CD4-positive, alpha-beta memory T cell (primary cell): ENCODE measurements around the gene USP36. TPM values are rescaled to one million over a fixed set of nuclear protein-coding genes. Genes with fewer than 3 reads are reported as not detected.
A peak's percentile ranks its signal among the peaks of the same experiment; 100 is the strongest.

ENCODE experiments used
- CTCF ChIA-PET: fragments of 350-600 bp; sonication (Branson Sonifier 250); formaldehyde crosslinking; loops from one replicate; lab custom pipeline; 2021; ENCODE audit warnings: inconsistent platforms; ENCODE audit not compliant: partially characterized antibody; lab: Charles Lee
- POLR2A ChIA-PET: fragments of 350-600 bp; sonication (Branson Sonifier 250); formaldehyde crosslinking; loops from one replicate; lab custom pipeline; 2021; ENCODE audit not compliant: partially characterized antibody; lab: Charles Lee
- DNase-seq, 5 donors: peaks; one replicate each; pipeline versions ENCODE4 v3.0.0 to v3.0.0-alpha.2; 2020 to 2022; ENCODE audit warnings: mixed read lengths in 1 of 5
- H3K27ac ChIP-seq: one replicate; pipeline ENCODE4 v1.7.0; 2013; ENCODE audit warnings: low read depth, low read length
- H3K27me3 ChIP-seq: 2 replicates; pipeline ENCODE4 v1.7.0; 2013; ENCODE audit warnings: mild to moderate bottlenecking, low read length, moderate library complexity; ENCODE audit not compliant: insufficient read depth
- H3K36me3 ChIP-seq: 2 replicates; pipeline ENCODE4 v1.7.0; 2013; ENCODE audit warnings: mild to moderate bottlenecking, low read length, moderate library complexity; ENCODE audit not compliant: insufficient read depth
- H3K4me1 ChIP-seq: 2 replicates; pipeline ENCODE4 v1.7.0; 2013; ENCODE audit warnings: mild to moderate bottlenecking, low read length, moderate library complexity; ENCODE audit not compliant: insufficient read depth
- H3K4me3 ChIP-seq, 2 donors: one replicate each; pipeline ENCODE4 v1.7.0; 2013; ENCODE audit warnings: low read length in 2 of 2, mild to moderate bottlenecking in 1 of 2
- H3K9me3 ChIP-seq, 2 donors: one replicate each; pipeline ENCODE4 v1.7.0; 2013; ENCODE audit warnings: low read length in 2 of 2, control low read depth in 1 of 2; ENCODE audit not compliant: control insufficient read depth in 1 of 2
- H3K27ac Mint-ChIP-seq, 7 donors: one replicate each; pipeline ENCODE4 v1.8.0; 2020 to 2021; ENCODE audit warnings: mixed read lengths in 7 of 7, mild to moderate bottlenecking in 6 of 7, inconsistent platforms in 3 of 7, moderate library complexity in 3 of 7
- H3K27me3 Mint-ChIP-seq, 2 donors: one replicate each; pipeline ENCODE4 v1.8.0; 2020 to 2021; ENCODE audit warnings: mixed read lengths in 2 of 2
- H3K36me3 Mint-ChIP-seq, 2 donors: one replicate each; pipeline ENCODE4 v1.8.0; 2020 to 2021; ENCODE audit warnings: mixed read lengths in 2 of 2, inconsistent platforms in 1 of 2, mild to moderate bottlenecking in 1 of 2
- H3K4me1 Mint-ChIP-seq, 4 donors: one replicate each; pipeline ENCODE4 v1.8.0; 2020 to 2021; ENCODE audit warnings: mixed read lengths in 4 of 4, mild to moderate bottlenecking in 1 of 4
- H3K4me3 Mint-ChIP-seq, 8 donors: one replicate each; pipeline ENCODE4 v1.8.0; 2020 to 2021; ENCODE audit warnings: mixed read lengths in 8 of 8, mild to moderate bottlenecking in 7 of 8, moderate library complexity in 6 of 8, inconsistent platforms in 3 of 8
- H3K9me3 Mint-ChIP-seq, 8 donors: one replicate each; pipeline ENCODE4 v1.8.0; 2020 to 2021; ENCODE audit warnings: mixed read lengths in 8 of 8, mild to moderate bottlenecking in 5 of 8, inconsistent platforms in 3 of 8, moderate library complexity in 1 of 8
- intact Hi-C: fragments of 100-400 bp; cut with micrococcal nuclease; formaldehyde crosslinking; loops from one replicate; pipeline ENCODE4 v1.15.1; 2023
- polyA plus RNA-seq, 2 donors: library from polyadenylated mRNA; unstranded; fragments of 300-500 nt; fragmentation: Illumina TruSeq; gene quantifications; one replicate each; pipeline ENCODE4 v1.2.3, GENCODE V29; 2021
- total RNA-seq, 2 experiments: library from RNA; stranded (reverse); gene quantifications; one replicate each; pipeline ENCODE4 v1.2.3, GENCODE V29; 2021

Gene USP36
- total and polyA plus RNA-seq, 4 experiments from 2014 or later: 35.4 to 183 (median 118) TPM

DNA sequence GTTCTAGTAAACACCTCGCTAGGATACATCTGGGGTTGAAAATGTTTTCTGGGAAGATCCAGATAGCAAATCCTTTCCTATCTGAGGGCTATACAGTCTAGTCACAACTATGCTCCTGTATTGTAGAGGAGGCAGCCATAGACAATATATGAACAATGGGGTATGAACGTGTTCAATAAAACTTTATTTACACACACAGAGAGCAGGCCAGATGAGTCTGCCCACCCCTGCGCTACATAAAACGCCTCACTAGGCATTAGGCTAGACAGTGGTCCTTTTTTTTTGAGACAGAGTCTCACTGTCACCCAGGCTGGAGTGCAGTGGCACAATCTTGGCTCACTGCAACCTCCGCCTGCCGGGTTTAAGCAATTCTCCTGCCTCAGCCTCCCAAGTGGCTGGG is 11.1 kb downstream of the USP36 start:
- no peak overlapping the region for H3K27ac ChIP-seq
- H3K4me1 ChIP-seq: no peaks in the 10 kb centered on the region
- no peak overlapping the region for H3K4me3 Mint-ChIP-seq
- H3K4me3 ChIP-seq: no peak overlapping the region
- intact Hi-C loops: no loop called here
- peaks cover 16 to 46% (median 30%) of the 10 kb centered on the region in 4 donors for H3K4me1 Mint-ChIP-seq
- ChIA-PET CTCF (interaction anchor here (1.0 kb wide), 1 partner anchor 122 kb away, joined by 3 read pairs; no protein-coding TSS in a partner anchor), POLR2A (interaction anchor here (1.4 to 3.0 kb wide), 2 partner anchors 10 to 11 kb away, joined by 5 to 11 read pairs; partner anchors contain the start of gene USP36)
- DNase-seq: no peak
- peaks cover 77% of the 10 kb centered on the region for H3K36me3 ChIP-seq
- no peaks in the 10 kb centered on the region for H3K9me3 ChIP-seq
- no peaks in the 10 kb centered on the region for H3K9me3 Mint-ChIP-seq
- no peak overlapping the region for H3K27ac Mint-ChIP-seq
- peaks cover 75 to 90% of the 10 kb centered on the region in 2 donors for H3K36me3 Mint-ChIP-seq
- no peaks in the 10 kb centered on the region for H3K27me3 ChIP-seq
- H3K27me3 Mint-ChIP-seq: no peaks in the 10 kb centered on the region

DNA sequence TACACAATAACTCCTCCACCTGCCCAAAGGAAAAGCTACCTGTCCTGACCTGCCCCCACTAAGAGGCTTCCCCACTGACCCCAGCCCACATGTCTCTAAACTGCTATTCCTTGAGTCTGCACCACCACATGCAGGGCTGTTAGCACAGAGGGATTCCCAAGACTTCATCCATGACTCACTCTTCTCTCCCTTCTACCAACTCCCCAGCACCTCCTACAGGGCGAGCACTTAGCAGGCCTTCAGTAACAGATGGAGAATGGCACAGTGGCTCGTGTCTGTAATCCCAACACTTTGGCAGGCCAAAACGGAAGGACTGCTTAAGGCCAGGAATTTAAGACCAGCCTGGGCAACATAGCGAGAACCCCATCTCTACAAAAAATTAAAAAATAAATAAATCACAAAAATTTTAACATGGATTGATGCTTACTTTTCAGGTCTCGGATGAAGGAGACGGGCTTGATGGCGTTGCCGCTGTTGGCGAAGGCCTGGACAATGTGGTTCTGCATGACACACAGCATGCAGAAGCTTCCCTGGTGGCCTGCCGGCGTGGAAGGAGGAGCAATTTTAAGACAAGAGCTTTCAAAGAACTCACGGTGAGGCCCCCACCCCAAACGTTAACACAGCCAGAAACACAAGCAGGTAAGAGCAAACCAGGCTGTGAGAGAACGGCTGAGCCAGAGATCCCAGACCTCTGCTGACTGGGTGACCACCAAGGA is 12.0 kb downstream of the USP36 start:
- ChIA-PET POLR2A (interaction anchor here (0.8 to 1.7 kb wide), 3 partner anchors 10 to 152 kb away, joined by 3 to 8 read pairs (median 5); partner anchors contain the start of gene LGALS3BP), CTCF (interaction anchor here (0.9 to 1.9 kb wide), 4 partner anchors 9 to 121 kb away, joined by 3 to 6 read pairs (median 3); no protein-coding TSS in a partner anchor)
- H3K27ac Mint-ChIP-seq: peak overlapping the region in 6 of 7 donors; percentile 8 to 85 (median 76)
- peaks cover 75 to 92% of the 10 kb centered on the region in 2 donors for H3K36me3 Mint-ChIP-seq
- Histone ChIP-seq H3K9me3 (no peaks in the 10 kb centered on the region), H3K4me3 (no peak overlapping the region), H3K4me1 (no peaks in the 10 kb centered on the region), H3K36me3 (peaks cover 78% of the 10 kb centered on the region), H3K27ac (no peak overlapping the region), H3K27me3 (no peaks in the 10 kb centered on the region)
- intact Hi-C loops: no loop called here
- peaks cover 18 to 53% (median 34%) of the 10 kb centered on the region in 4 donors for H3K4me1 Mint-ChIP-seq
- H3K9me3 Mint-ChIP-seq: no peaks in the 10 kb centered on the region
- peak overlapping the region in 1 of 8 donors; percentile 4 for H3K4me3 Mint-ChIP-seq
- no peaks in the 10 kb centered on the region for H3K27me3 Mint-ChIP-seq
- DNase-seq: peak in 1 of 5 donors; percentile 22

DNA sequence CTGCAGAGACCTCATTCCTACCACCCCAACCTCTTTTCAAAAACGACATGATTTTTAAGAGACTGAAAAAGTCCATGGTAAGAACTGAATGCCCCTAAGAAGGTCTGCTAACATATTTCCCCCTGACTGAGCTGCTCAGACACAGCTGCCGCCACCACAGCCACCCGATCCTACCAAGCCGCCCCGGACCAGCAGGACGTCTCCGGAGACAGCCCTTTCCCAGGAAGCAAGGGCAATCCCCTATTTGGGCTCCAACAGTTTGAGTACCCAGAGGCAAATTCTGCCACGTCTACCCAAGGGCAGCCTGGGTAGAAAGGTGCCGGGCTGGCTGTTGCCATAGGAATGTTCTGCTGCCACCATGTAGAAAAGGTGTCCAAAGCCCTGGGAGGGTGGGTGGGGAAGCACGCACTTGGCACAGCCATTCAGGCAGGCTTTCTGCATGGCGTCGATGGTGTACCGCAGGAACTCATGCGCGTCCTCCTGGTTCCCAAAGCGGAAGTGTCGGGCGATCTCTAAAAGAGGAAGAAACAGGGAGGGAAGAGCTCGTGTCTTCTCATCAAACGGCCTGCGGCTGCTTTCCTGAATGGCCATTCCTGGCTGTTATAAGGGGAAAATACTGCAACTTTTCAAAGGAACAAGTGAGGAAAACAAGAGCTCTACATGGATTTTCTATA is 13.6 kb downstream of the USP36 start:
- ChIA-PET CTCF (interaction anchor here (1.2 to 1.9 kb wide), 3 partner anchors 8 to 17 kb away, joined by 3 to 6 read pairs (median 3); no protein-coding TSS in a partner anchor), POLR2A (interaction anchor here (1.6 to 1.7 kb wide), 2 partner anchors 8 to 37 kb away, joined by 3 to 8 read pairs; no protein-coding TSS in a partner anchor)
- Mint-ChIP-seq H3K36me3 (peaks cover 76 to 90% of the 10 kb centered on the region in 2 donors), H3K27me3 (no peaks in the 10 kb centered on the region), H3K9me3 (no peaks in the 10 kb centered on the region), H3K4me3 (peak overlapping the region in 1 of 8 donors; percentile 50), H3K4me1 (peaks cover 18 to 60% (median 38%) of the 10 kb centered on the region in 4 donors), H3K27ac (peak overlapping the region in 5 of 7 donors; percentile 2 to 53 (median 17))
- DNase-seq: peak in 1 of 5 donors; percentile 7
- Histone ChIP-seq H3K4me3 (no peak overlapping the region), H3K36me3 (peaks cover 74% of the 10 kb centered on the region), H3K4me1 (no peaks in the 10 kb centered on the region), H3K27me3 (no peaks in the 10 kb centered on the region), H3K27ac (no peak overlapping the region), H3K9me3 (no peaks in the 10 kb centered on the region)
- intact Hi-C loops: no loop called here

DNA sequence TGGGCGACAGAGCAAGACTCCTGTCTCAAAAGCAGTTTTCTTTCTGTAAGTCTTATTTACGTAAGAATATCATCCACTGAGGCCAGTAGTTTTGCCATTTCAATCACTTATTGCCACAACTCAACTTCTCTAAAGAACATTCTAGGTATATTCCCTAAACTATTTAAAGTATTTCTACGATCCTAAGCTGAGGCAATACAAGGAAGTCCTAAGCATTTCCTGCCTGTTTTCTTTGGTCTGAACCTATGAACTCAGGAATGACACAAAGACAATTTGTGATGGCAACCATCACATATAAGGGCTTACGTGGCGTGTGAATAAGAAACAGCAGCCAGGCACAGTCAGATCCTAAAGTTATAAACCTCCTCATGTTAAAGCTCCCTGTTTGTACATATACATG is 14.2 kb downstream of the USP36 start:
- ChIA-PET CTCF (interaction anchor here (1.3 kb wide), 1 partner anchor 9 kb away, joined by 3 read pairs; no protein-coding TSS in a partner anchor), POLR2A (interaction anchor here (1.6 kb wide), 1 partner anchor 37 kb away, joined by 3 read pairs; no protein-coding TSS in a partner anchor)
- Mint-ChIP-seq H3K4me1 (peaks cover 16 to 56% (median 36%) of the 10 kb centered on the region in 4 donors), H3K9me3 (no peaks in the 10 kb centered on the region), H3K36me3 (peaks cover 73 to 88% of the 10 kb centered on the region in 2 donors), H3K27ac (peak overlapping the region in 5 of 7 donors; percentile 17 to 48 (median 26)), H3K27me3 (no peaks in the 10 kb centered on the region), H3K4me3 (no peak overlapping the region)
- H3K36me3 ChIP-seq: peaks cover 77% of the 10 kb centered on the region
- no peak overlapping the region for H3K27ac ChIP-seq
- H3K4me3 ChIP-seq: no peak overlapping the region
- no peaks in the 10 kb centered on the region for H3K9me3 ChIP-seq
- intact Hi-C loops: no loop called here
- no peak for DNase-seq
- H3K27me3 ChIP-seq: no peaks in the 10 kb centered on the region
- H3K4me1 ChIP-seq: no peaks in the 10 kb centered on the region

DNA sequence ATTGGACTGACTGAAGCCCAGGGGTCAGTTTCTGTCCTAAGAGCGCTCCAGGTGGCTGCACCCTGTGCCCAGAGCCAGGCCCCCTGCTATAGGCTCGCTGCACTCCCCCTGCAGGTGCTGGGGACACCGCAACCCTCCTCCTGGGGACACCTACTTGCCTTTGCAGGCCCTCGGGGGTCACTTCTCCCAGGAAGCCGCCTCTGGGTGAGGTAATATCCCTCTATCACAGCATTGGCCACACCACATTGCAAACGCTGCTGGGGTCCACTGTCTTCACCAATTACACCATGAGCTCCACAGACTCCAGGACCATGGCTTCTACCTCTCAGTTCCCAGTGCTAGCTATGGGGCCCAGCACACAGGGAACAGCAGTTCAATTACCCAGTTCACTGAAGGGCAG is 14.9 kb downstream of the USP36 start:
- Histone ChIP-seq H3K4me3 (no peak overlapping the region), H3K4me1 (peaks cover 4% of the 10 kb centered on the region), H3K9me3 (no peaks in the 10 kb centered on the region), H3K27ac (no peak overlapping the region), H3K36me3 (peaks cover 80% of the 10 kb centered on the region), H3K27me3 (no peaks in the 10 kb centered on the region)
- CTCF ChIA-PET: no interaction called here
- peak in 1 of 5 donors; percentile 22 for DNase-seq
- H3K27me3 Mint-ChIP-seq: no peaks in the 10 kb centered on the region
- H3K36me3 Mint-ChIP-seq: peaks cover 78 to 88% of the 10 kb centered on the region in 2 donors
- POLR2A ChIA-PET: interaction anchor here (0.5 kb wide), 1 partner anchor 118 kb away, joined by 4 read pairs; no protein-coding TSS in a partner anchor
- H3K4me3 Mint-ChIP-seq: no peak overlapping the region
- peaks cover 16 to 54% (median 41%) of the 10 kb centered on the region in 4 donors for H3K4me1 Mint-ChIP-seq
- H3K9me3 Mint-ChIP-seq: no peaks in the 10 kb centered on the region
- H3K27ac Mint-ChIP-seq: peak overlapping the region in 6 of 7 donors; percentile 63 to 92 (median 86)
- intact Hi-C loops: no loop called here

DNA sequence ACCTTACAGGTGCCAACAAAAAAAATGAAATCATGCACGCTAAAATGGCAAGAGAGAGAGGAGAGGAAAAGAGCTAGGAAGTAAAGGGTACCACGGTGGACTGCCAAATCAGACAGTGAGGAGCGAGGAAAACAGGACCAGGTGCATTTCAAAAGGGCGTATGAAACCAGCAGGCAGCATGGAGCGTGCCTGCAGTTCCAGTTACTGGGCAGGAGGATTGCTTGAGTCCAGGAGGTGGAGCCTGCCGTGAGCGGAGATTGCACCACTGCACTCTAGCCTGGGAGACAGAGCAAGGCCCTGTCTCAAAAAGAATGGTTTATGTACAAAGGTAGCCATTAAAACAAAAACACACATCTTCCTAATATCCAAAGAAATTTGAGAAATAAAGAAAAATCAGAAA is 16.4 kb downstream of the USP36 start:
- Histone ChIP-seq H3K9me3 (no peaks in the 10 kb centered on the region), H3K27me3 (no peaks in the 10 kb centered on the region), H3K4me1 (peaks cover 18% of the 10 kb centered on the region), H3K4me3 (no peak overlapping the region), H3K27ac (no peak overlapping the region), H3K36me3 (peaks cover 79% of the 10 kb centered on the region)
- no peaks in the 10 kb centered on the region for H3K9me3 Mint-ChIP-seq
- ChIA-PET POLR2A (no interaction called here), CTCF (no interaction called here)
- no peaks in the 10 kb centered on the region for H3K27me3 Mint-ChIP-seq
- H3K36me3 Mint-ChIP-seq: peaks cover 79 to 87% of the 10 kb centered on the region in 2 donors
- no peak for DNase-seq
- H3K4me1 Mint-ChIP-seq: peaks cover 21 to 61% (median 45%) of the 10 kb centered on the region in 4 donors
- H3K27ac Mint-ChIP-seq: peak overlapping the region; percentile 32 to 92 (median 86)
- H3K4me3 Mint-ChIP-seq: no peak overlapping the region
- intact Hi-C loops: no loop called here
